Adipose tissue (tissue), 3 donors: ENCODE measurements around the gene LSM14B. TPM values are rescaled to one million over a fixed set of nuclear protein-coding genes. Genes with fewer than 3 reads are reported as not detected.
"Not testable (repeated sequence)": the region's sequence is repeated elsewhere in the genome, so short reads cannot be mapped to it uniquely, and the experiment has no call there.

ENCODE experiments used
- H3K27ac ChIP-seq: one replicate; pipeline ENCODE4 v1.5.1; 2013; ENCODE audit warnings: low read depth, low read length
- WGBS, 3 donors: extraction: QIAGEN DNeasy Blood & Tissue Kit; methylation state at CpG; one replicate each; pipeline ENCODE4 v1.1.7; 2013; 5-methylcytosine and 5-hydroxymethylcytosine counted together
- polyA plus RNA-seq, 3 donors: library from polyadenylated mRNA; stranded (reverse); fragments of 200-250 nt; gene quantifications; one replicate each; pipeline ENCODE4 v1.2.3, GENCODE V29; 2013
- donor health status: healthy with polysubstance abuse.
- donor health status: Bipolar disorder and iron deficiency.
- donor health status: healthy.

LSM14B gene
- 10 to 100 TPM; 13.9 to 18.2 (median 16.2) TPM for polyA plus RNA-seq

DNA sequence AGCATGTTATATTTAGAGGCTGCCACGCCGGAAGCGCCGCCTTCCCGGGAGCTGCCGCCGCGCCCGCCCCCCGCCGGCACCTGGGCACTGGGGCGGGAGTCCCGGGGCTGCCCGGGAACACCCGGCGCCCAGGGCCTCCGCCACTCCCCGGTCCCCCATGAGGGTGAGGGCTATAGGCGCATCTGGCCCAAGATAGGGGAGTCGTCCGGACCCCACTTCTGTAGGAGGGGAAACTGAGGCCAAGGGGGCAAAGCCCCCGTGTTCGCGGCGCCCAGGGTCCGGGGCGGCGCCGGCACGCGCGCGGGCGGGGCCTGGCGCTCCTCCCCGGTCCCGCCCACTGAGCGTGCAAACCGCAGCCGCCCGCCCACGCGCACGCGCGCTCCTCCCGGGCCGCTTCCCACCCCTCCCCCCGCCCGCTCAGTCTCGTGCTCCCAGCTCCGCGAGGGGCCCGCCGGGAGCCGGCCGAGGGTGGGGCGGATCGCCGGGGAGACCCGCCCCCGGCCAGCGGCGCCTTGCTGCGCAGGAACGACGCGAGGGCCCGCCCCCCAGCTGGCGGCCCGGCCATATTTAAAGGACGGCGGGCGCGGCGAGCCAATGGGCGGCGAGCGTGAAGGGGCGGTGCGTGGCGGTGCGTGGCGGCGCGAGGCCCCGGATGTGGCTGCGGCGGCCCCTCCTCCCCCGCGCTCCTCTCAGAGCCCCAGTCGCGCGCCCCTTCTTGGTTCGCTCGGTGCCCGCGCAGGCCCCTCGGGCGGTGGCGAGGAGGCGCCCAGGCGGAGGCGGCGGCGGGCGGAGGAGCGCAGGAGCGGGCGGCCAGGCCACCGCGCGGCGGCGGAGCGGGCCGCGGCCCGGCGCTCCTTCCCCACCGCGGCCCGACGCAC lies at the start of gene LSM14B:
Gene LSM14B (plus strand): TSS at position 700 of the 878 bp plus-strand sequence. CDS start 192 bp downstream, outside the sequence.
- H3K27ac ChIP-seq: peak within 1 kb of the TSS; percentile 61
- 0% methylated on average over 77 to 124 of the region's 124 CpGs for WGBS, 3 donors

DNA sequence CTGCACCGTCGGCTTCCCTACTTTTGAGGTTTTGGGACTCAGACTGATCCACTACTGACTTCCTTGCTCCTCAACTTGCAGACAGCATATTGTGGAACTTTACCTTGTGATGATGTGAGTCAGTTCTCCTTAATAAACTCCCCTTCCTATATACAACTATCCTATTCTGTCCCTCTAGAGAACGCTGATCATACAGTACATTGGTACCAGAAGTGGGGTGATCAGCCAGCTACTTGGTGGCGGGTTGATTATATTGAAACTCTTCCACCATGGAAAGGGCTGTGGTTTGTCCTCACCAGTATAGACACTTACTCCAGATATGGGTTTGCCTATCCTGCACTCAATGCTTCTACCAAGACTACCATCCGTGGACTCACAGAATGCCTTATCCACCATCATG lies 49.0 kb upstream of the LSM14B start:
- no peak overlapping the region for H3K27ac ChIP-seq
- 87 to 96% (median 92%) methylated on average over 5 of the region's 5 CpGs for WGBS, 3 donors

DNA sequence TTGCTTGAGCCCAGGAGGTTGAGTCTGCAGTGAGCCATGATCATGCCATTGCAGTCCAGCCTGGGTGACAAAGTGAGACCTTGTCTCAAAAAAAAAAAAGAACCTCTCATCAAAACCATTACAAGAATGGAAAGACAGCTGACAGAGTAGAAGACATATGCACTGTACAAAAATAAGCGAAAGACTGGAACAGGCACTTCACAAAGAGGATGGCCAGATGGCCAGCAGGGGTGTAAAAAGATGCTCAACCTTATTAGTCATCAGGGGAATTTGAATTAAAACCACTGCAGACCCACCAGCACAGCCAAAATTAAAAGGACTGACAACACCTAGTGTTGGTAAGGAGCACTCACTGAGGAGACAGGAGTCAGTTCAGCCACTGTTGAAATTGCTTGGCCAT lies 43.1 kb upstream of the LSM14B start:
- 91 to 98% (median 96%) methylated on average over 1 of the region's 1 CpG for WGBS, 3 donors
- H3K27ac ChIP-seq: no peak overlapping the region

DNA sequence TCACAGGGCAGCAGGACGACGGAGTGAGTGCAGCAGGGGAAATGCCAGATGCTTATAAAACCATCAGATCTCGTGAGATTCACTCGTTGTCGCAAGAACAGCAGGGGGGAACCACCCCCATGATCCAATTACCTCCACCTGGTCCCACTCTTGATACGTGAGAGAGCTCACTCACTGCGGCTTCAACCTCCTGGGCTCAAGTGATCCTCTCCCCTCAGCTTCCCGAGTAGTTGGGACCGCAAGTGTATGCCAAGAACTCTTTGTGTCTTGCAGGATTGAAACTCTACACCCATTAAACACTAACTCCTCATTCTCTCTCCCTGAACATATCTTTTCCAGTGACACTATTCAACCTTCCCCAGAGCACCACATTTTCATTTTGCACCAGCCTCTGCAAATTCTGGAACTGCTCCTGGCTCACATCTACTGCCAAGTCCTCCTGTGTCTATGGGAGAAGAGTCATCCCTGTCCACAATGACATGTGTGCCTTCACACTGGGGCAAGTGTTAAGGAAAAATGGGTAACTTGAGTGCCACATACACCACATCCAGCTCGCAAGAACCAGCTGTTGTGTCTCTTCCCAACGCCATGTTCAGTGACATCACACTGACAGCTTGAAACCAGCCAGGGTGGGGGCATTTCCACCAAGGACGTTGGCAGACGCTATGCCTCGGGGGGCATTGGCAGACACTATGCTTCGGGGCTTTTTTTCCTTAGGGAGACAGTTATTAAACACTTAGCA lies 41.9 kb upstream of the LSM14B start:
- H3K27ac ChIP-seq: no peak overlapping the region
- 61 to 63% (median 62%) methylated on average over 13 to 15 of the region's 15 CpGs for WGBS, 3 donors

DNA sequence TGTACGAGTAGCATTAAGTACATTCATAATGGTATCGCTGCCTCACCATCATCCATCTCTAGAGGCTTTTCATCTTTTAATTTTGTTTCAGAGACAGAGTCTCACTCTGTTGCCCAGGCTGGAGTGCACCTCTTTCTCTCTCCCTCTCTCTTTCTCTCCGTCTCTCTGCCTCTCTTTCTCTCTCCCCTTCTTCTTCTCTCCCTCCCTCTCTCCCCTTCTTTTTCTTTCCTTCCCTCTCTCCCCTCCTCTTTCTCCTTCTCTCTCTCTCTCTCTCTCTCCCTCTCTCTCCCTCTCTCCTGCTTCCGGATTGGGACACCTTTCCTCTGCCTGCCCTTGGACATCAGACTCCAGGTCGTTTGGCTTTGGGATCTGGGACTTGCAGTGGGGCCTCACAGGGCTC lies 39.0 kb upstream of the LSM14B start:
- WGBS, 3 donors: 50 to 72% (median 55%) methylated on average over 5 of the region's 5 CpGs

DNA sequence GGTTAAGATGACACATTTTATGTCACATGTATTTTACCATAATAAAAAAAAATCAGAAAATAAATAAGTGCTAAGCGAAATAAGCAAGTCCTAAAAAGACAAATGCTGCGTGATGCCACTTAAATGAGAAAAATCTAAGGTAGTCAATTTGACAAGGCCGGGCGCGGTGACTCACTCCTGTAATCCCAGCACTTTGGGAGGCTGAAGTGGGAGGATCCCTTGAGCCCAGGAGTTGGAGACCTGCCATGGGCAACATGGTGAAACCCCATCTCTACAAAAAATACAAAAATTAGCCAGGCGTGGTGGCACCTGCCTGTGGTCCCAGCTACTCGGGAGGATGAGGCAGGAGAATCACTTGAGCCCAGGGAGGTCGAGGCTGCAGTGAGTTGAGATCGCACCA lies 38.1 kb upstream of the LSM14B start:
- H3K27ac ChIP-seq: not testable (repeated sequence)
- 91 to 93% (median 92%) methylated on average over 9 of the region's 9 CpGs for WGBS, 3 donors

More for the DNA sequence above, 39.0 kb upstream of the LSM14B start:
- no peak overlapping the region for H3K27ac ChIP-seq

DNA sequence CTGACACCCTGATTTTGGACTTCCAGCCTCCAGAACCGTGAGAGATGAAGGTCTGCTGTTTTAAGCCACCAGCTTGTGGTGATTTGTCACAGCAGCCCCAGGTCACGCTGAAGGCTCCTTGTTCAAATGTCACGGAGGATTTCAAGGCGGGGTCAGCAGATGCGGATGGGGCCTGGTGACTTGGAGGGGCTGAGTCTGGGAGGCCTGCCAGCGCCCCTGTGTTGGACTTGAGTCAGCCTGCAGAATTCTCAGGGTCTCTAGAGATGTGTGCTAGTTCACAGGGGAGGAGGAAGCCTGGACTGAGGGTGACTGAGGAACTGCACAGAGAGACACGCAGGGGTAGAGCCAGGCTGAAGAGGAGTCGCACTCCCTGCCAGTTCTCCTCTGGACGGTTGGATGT lies 37.1 kb upstream of the LSM14B start:
- no peak overlapping the region for H3K27ac ChIP-seq
- WGBS, 3 donors: 71 to 79% (median 75%) methylated on average over 9 of the region's 9 CpGs

DNA sequence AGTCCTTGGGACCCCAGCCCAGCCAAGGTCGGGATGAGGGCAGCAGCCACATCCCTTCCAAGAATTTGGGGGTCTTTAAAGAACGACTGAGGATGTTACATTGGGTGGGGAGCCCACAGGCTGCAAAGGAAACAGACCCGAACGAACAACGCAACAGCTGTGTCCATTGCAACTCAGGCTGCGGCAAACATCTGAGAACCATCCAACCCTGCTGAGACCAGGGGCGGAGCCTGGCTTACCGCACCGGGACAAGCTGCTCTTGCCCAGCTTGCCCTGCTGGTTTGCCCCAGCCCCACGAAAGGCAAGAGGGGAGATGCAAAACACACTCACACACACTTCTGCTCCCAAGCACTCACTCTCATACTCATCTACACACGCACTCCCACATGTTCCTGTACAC lies 35.0 kb upstream of the LSM14B start:
- no peak overlapping the region for H3K27ac ChIP-seq
- 31 to 47% (median 45%) methylated on average over 11 of the region's 11 CpGs for WGBS, 3 donors

DNA sequence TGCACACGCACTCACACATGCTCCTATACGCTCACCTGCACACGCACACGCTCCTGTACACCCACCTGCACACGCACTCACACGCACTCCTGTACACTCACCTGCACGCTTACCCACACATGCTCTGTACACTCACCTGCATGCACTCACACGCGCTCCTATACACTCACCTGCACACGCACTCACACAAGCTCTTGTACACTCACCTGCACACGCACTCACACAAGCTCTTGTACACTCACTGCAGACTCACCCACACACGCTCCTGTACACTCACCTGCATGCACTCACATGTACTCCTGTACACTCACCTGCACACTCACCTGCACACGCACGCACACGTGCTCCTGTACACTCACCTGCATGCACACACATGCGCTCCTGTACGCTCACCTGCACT lies 34.6 kb upstream of the LSM14B start:
- 89 to 93% (median 93%) methylated on average over 17 of the region's 17 CpGs for WGBS, 3 donors
- H3K27ac ChIP-seq: no peak overlapping the region

DNA sequence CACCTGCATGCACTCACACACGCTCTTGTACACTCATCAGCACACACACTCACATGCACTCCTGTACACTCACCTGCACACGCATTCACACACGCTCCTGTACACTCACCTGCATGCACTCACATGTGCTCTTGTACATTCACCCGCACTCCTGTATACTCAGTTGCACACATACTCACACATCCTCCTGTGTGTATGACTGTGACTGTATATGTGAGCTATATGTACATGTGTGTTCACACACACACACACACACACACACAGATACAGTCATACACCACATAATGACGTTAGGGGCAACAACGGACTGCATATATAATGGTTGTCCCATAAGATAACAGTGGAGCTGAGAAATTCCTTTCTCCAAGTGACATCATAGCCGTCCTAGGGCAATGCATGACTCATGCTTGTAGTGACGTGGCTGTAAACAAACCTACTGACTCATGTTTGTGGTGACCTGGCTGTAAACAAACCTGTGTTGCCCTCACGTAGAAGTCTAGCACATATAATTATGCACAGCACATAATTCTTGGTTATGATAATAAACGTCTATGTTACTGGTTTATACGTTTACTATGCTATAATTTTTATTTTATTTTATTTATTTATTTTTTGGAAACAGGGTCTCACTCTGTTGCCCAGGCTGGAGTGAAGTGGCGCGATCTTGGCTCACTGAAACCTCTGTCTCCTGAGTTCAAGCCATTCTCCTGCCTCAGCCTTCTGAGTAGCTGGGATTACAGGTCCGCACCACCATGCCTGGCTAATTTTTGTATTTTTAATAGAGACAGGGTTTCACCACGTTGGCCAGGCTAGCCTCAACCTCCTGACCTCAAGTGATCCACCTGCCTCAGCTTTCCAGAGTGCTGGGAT lies 33.8 kb upstream of the LSM14B start:
- no peak overlapping the region for H3K27ac ChIP-seq
- 62 to 69% (median 68%) methylated on average over 15 of the region's 15 CpGs for WGBS, 3 donors

DNA sequence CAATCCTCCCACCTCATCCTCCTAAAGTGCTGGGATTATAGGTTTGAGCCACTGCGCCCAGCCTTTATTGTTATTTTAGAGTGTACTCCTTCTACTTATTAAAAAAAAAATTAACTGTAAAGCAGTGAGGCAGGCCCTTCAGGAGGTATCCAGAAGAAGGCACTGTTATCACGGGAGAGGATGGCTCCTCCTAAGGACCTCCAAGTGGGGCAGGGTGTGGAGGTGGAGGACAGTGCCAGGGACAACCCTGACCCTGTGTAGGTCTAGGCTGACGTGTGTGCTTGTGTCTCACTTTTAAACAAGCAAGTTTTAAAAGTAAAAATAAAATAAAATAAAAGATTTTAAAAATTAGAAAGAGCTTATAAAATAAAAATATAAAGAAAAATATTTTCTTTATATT lies 32.9 kb upstream of the LSM14B start:
- no peak overlapping the region for H3K27ac ChIP-seq
- 40 to 55% (median 46%) methylated on average over 3 of the region's 3 CpGs for WGBS, 3 donors

DNA sequence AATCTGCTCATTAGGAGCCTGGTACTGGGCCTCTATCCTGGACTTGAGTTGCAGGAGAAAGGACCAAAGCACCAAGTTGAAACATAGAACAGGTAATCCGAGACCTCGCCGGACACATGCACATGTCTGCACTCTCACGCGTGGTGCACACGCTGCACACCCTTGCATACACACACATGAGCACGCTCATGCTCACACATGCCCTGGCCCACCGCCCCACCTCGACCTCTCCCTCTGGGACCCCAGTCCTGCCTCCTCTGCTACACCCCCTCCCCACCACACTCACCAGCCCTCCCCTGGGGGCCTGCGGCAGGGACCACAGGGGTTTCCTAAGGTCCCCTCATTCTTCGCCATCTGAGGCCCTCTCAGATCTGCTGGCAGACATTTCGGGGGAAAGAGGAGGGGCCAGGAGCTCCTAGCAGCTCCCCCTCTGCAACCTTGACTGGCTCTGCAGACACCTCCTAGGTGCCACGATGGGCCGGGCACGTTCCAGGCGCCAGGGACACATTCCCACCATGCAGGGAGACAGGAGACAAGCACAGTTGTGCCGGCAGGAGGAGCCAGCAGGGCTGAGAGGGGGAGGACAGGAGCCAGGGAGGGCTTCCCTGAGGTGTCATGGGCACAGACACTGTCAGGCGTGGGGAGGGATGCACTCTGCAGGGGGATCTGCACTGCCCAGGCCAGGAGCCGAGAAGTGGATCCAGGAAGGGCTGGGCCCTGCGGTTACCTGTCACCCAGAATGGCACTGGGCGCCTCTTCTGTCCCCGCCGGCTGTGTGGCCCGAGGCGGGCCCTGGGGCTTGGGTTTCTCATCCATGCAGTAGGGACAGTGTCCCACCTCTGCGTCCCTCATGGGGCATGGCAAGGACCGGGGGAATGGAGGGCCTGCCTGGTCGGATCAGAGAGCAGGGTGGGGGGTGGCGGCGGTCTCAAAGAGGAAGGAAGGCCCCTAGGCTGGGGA lies 25.6 kb upstream of the LSM14B start:
- WGBS, 3 donors: 84 to 89% (median 86%) methylated on average over 29 to 30 of the region's 30 CpGs
- no peak overlapping the region for H3K27ac ChIP-seq

DNA sequence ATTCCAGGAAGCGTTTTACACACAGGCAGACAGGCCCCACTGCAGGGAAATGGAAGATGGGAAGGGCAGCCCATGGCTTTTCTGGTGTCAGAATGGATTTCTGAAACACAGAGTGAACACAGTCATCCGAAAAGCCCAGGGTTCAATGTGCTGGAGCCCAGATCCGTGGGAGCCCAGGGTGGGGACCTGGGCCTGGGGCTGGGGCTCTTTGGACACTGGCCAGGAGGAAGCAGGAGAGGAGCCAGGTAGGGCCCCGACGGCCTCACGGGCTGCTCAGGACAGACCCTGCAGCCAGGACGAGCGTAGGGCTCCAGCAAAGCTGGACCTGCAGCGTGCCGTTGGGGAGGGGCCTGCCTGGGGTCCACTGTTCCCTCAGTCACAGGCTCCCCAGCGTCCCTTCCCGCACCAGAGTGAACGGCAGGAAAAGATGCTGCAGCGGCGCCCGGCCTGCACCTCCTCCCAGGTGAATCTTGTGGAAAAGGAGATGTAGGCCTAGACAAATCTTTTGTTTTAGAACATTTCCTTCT lies 24.3 kb upstream of the LSM14B start:
- no peak overlapping the region for H3K27ac ChIP-seq
- WGBS, 3 donors: 73 to 77% (median 75%) methylated on average over 16 of the region's 16 CpGs

DNA sequence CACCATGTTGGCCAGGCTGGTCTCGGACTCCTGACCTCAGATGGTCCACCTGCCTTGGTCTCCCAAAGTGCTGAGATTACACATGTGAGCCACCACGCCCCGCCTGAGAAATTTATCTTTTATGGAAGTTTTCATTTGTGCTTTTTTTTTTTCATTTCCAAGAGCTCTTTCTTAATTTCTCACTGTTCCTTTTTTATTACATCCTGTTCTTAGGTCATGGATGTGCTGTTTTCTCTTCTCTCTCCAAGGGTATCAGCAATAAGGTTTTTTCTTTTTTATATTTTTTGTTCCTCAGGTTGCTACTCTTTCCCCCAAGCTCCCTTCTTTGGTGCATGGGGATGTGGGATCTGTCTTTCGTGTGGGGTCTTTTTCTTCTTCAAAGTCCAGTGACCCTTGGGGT lies 21.2 kb upstream of the LSM14B start:
- WGBS, 3 donors: 92 to 94% (median 92%) methylated on average over 4 of the region's 4 CpGs
- H3K27ac ChIP-seq: no peak overlapping the region

DNA sequence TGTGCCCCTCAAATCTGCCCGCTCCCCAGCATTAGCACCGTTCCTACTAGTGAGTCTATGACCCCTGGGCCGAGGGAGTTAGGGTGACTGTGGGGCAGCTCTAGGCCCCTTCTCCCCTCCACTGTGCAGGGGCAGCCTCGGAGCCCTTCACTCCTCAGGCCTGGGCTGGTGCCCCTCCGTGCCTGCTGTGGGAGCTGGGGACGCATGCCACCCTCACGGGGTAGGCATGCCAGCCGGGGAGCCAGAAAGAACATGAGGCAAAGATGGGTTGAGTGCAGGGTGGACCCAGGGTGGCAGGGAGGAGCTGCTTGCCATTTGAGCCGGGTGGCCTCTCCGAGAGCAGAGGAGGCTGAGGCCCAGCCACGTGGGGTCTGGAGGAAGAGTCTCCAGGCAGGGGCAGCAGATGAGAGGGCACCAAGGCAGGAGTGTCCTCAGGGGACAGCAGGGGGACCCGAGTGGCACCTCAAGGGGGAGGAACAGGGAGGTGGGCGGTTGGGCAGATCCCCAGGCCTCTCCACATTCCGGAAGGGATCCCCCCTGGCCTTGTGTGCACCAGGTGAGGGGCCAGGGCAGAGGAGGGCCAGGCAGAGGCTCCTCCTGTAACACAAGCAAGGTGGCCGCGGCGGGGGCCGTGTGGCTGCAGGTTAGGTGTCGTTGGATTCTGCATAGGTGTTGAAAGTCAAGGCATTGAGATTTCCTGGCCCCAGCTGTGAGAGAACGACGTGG lies 18.6 kb upstream of the LSM14B start:
- 74 to 79% (median 76%) methylated on average over 21 of the region's 21 CpGs for WGBS, 3 donors
- no peak overlapping the region for H3K27ac ChIP-seq

DNA sequence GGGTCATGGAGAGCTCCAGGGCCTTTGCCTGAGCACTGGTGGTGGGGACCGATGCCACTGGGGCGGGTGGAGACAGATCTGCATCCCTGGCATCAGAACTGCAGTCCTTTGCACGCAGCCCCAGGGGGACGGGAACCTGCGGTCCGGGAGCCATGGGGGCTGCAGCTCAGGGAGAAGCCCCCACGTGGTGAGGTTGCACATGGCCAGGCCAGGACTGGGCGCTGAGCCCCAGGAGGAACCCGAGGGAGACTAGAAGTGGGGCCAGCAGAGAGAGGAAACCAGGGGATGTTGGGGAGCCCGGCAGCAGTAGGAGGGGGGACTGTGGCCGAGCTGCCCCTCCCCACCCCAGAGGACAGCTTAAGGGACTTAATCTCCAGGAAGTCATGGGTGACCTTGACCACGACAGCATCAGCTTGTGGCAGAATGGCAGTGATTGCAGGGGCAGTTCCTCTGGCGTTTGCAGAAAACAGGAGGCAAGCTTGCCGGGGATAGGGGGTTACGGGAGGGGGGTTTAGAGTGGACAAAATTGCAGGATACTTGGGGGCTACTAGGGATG lies 18.0 kb upstream of the LSM14B start:
- WGBS, 3 donors: 36 to 42% (median 39%) methylated on average over 15 of the region's 15 CpGs
- H3K27ac ChIP-seq: no peak overlapping the region
